ENCODE results near the gene USP12.
"Not testable (repeated sequence)": the region's sequence is repeated elsewhere in the genome, so short reads cannot be mapped to it uniquely, and the experiment has no call there.

Gene USP12

GRCh38 chr13:27128825-27129627, 42.6 kb downstream of the USP12 start:
- TF ChIP-seq ZNF274 (IDR thresholded peaks at IDR 0.05; ENCODE audit: low read depth, low read length) = no peak
- H3K4me3 ChIP-seq (ENCODE audit: low read length) = no peak overlapping the region

GRCh38 chr13:27126859-27127258, 44.8 kb downstream of the USP12 start:
- H3K4me3 ChIP-seq (ENCODE audit: low read length) = no peak overlapping the region
- TF ChIP-seq ZNF274 (IDR thresholded peaks at IDR 0.05; ENCODE audit: low read depth, low read length) = no peak

GRCh38 chr13:27125357-27126282, 46.0 kb downstream of the USP12 start:
- no peak overlapping the region for H3K4me3 ChIP-seq (ENCODE audit: low read length)
- no peak for TF ChIP-seq ZNF274 (IDR thresholded peaks at IDR 0.05; ENCODE audit: low read depth, low read length)

- no peak overlapping the region for H3K4me3 ChIP-seq (ENCODE audit: low read length)
- no peak for TF ChIP-seq ZNF274 (IDR thresholded peaks at IDR 0.05; ENCODE audit: low read depth, low read length)
These were observed 47.0 kb downstream of the USP12 start for GRCh38 chr13:27124571-27124970.

- not testable (repeated sequence) for H3K4me3 ChIP-seq (ENCODE audit: low read length)
These were observed 48.2 kb downstream of the USP12 start for GRCh38 chr13:27123445-27123844.

GRCh38 chr13:27122036-27122435, 49.6 kb downstream of the USP12 start:
- no peak for TF ChIP-seq ZNF274 (IDR thresholded peaks at IDR 0.05; ENCODE audit: low read depth, low read length)
- no peak overlapping the region for H3K4me3 ChIP-seq (ENCODE audit: low read length)

- TF ChIP-seq ZNF274 (IDR thresholded peaks at IDR 0.05; ENCODE audit: low read depth, low read length) = no peak
- H3K4me3 ChIP-seq (ENCODE audit: low read length) = no peak overlapping the region
These were observed 50.8 kb downstream of the USP12 start for GRCh38 chr13:27120811-27121210.

GRCh38 chr13:27120011-27120410, 51.6 kb downstream of the USP12 start:
- H3K4me3 ChIP-seq (ENCODE audit: low read length) = no peak overlapping the region
- no peak for TF ChIP-seq ZNF274 (IDR thresholded peaks at IDR 0.05; ENCODE audit: low read depth, low read length)

GRCh38 chr13:27118428-27119054, 53.1 kb downstream of the USP12 start:
- TF ChIP-seq ZNF274 (IDR thresholded peaks at IDR 0.05; ENCODE audit: low read depth, low read length) = no peak

GRCh38 chr13:27117952-27118351, 53.7 kb downstream of the USP12 start:
- no peak for TF ChIP-seq ZNF274 (IDR thresholded peaks at IDR 0.05; ENCODE audit: low read depth, low read length)
- H3K4me3 ChIP-seq (ENCODE audit: low read length) = no peak overlapping the region

More at GRCh38 chr13:27118428-27119054, 53.1 kb downstream of the USP12 start:
- no peak overlapping the region for H3K4me3 ChIP-seq (ENCODE audit: low read length)

- TF ChIP-seq ZNF274 (IDR thresholded peaks at IDR 0.05; ENCODE audit: low read depth, low read length) = no peak
- no peak overlapping the region for H3K4me3 ChIP-seq (ENCODE audit: low read length)
These were observed 54.5 kb downstream of the USP12 start for GRCh38 chr13:27117158-27117557.

- no peak for TF ChIP-seq ZNF274 (IDR thresholded peaks at IDR 0.05; ENCODE audit: low read depth, low read length)
- peak overlapping the region; percentile 23; the same call in 1 of the 2 replicates for H3K4me3 ChIP-seq (ENCODE audit: low read length)
These were observed 58.2 kb downstream of the USP12 start for GRCh38 chr13:27113436-27113835.

GRCh38 chr13:27112006-27112405, 59.6 kb downstream of the USP12 start:
- no peak for TF ChIP-seq ZNF274 (IDR thresholded peaks at IDR 0.05; ENCODE audit: low read depth, low read length)
- no peak overlapping the region for H3K4me3 ChIP-seq (ENCODE audit: low read length)

- H3K4me3 ChIP-seq (ENCODE audit: low read length) = no peak overlapping the region
- no peak for TF ChIP-seq ZNF274 (IDR thresholded peaks at IDR 0.05; ENCODE audit: low read depth, low read length)
These were observed 61.4 kb downstream of the USP12 start for GRCh38 chr13:27110056-27110746.
